Nucleus accumbens (tissue), 56 donors: ENCODE results near the gene THPO.

Source experiments
- DNase-seq, 56 donors: peaks; one replicate each; lab custom pipeline; 2025; lab: John Stamatoyannopoulos, UW

THPO gene

GRCh38 chr3:184352897-184353545, 25.0 kb downstream of the THPO start:
- DNase-seq, result no peak

DNA sequence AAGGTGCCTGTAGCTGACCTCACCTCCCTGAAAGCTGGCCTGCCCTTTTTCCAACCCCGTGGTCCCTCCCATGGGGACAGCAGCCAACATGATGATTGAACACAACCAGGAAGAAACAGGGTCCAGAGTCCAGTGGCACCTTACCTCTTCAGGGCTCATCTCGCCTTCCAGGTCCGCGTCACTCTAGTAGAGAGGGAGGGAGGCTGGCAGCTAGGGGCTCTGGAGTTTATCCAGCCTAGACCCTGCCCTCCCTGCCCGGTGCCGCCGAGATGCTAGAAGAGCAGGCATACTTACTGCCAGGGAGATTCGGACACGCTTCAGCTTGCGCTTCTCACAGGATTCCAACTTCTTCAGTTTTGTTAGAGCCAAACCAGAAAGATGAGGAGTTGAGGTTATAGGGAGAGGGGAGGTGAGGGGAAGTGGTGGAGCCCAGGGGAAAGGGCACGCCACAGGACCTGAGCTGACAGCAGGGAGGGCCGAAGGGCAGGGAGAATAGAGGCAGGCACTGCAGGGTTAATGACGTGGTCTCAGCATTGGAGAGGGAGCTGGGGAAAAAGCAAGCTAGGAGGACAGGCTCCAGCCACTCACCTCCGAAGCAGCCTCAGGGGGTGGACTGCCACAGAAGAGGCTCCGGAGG, 25.7 kb downstream of the THPO start:
- no peak for DNase-seq

- no peak for DNase-seq
Observed at GRCh38 chr3:184351511-184352148, 26.4 kb downstream of the THPO start.

- no peak for DNase-seq
Observed at GRCh38 chr3:184350618-184351017, 27.4 kb downstream of the THPO start.

GRCh38 chr3:184349563-184350470, 28.2 kb downstream of the THPO start:
- peak in 10 of 56 donors; percentile 5 to 47 (median 21) for DNase-seq

DNA sequence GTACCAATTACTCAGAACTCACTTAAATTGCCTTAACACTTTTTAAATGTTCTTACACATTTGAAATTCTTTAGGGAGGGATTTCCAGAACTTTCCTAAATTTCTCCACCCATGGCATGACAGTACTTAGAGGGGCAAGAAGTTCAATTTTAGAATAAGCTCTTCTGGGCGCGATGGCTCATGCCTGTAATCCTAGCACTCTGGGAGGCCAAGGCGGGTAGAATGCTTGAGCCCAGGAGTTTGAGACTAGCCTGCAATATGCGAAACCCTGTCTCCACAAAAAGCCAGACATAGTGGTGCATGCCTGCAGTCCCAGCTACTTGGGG, 30.0 kb downstream of the THPO start:
- DNase-seq, result no peak

DNA sequence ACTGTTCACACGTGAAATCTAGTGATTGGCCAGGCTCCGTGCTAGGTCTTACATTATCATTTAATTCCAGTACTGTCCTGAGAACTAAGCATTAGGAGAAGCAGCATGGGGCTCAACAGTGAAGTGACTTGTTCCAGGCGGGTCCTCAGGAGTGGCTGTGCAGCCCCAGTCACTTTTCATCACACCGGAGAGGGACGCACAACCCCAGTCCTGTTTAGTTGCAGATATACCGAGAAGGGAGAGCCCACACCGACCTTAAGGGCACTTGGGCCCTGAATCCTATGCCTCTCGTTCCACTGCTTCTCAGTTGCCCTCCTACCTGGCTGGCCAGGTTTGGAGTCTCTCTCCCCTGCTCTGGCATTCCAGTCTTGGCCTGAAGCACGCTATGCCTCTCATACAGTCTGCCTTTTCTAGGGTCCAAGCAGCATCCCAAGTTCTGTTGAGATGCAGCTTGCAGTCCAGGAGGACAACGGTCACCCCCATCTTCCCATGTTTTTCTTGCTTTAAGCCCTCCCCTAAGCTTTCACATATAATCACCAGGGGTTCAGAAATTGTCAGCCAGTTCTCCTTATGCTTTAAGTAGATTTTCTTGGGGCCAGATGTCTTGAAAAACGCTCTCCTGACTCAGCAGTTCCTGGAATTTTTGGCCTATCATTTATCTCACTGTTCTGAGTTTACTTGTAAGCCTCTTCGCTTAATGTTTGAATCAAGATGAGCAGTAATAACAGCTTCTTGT, 30.5 kb downstream of the THPO start:
- DNase-seq, result no peak

DNA sequence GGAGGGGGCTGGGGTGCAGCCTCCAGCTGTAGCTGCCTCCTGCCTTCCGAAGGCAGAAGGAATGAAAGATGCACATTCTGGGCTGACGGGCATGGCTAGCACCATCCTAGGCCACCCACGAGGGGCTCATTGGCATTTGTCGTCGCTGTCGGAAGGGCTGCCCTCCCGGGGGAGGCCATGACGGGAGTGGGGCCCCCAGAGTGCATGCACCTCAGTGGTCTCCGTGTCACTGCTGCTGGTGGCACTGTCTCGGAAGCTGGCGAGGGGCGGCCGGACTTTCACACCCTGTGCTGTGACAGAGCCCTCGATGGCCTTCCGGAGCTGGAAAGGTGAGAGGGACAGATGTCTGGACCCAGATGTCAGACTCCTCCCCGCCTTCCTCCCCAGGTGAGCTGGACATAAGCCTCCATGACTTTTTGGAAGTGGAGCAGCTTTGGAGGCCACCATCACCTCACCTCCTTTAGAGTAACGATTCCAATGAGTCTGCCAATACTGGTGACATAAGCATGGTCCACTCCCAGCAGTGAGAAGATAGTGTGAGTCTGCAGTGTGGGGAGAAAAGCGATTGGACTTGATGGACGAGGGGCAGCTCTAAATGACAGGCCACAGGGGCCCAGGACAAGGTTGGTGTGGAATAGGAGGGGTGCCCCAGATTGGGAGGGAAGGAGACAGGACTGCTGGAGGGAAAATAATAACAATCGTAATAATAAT, 31.4 kb downstream of the THPO start:
- DNase-seq, result peak in 1 of 56 donors; percentile 7

DNA sequence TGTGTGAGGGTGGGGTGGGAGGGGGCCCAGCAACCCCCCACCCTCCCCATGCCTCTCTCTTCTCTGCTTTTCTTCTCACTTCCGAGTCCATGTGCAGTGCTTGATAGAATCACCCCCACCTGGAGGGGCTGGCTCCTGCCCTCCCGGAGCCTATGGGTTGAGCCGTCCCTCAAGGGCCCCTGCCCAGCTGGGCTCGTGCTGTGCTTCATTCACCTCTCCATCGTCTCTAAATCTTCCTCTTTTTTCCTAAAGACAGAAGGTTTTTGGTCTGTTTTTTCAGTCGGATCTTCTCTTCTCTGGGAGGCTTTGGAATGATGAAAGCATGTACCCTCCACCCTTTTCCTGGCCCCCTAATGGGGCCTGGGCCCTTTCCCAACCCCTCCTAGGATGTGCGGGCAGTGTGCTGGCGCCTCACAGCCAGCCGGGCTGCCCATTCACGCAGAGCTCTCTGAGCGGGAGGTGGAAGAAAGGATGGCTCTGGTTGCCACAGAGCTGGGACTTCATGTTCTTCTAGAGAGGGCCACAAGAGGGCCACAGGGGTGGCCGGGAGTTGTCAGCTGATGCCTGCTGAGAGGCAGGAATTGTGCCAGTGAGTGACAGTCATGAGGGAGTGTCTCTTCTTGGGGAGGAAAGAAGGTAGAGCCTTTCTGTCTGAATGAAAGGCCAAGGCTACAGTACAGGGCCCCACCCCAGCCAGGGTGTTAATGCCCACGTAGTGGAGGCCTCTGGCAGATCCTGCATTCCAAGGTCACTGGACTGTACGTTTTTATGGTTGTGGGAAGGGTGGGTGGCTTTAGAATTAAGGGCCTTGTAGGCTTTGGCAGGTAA, 32.5 kb downstream of the THPO start:
- DNase-seq, result peak in 55 of 56 donors; percentile 25 to 92 (median 80)

GRCh38 chr3:184344579-184345316, 33.3 kb downstream of the THPO start:
- peak in 4 of 56 donors; percentile 16 to 36 (median 32) for DNase-seq

DNA sequence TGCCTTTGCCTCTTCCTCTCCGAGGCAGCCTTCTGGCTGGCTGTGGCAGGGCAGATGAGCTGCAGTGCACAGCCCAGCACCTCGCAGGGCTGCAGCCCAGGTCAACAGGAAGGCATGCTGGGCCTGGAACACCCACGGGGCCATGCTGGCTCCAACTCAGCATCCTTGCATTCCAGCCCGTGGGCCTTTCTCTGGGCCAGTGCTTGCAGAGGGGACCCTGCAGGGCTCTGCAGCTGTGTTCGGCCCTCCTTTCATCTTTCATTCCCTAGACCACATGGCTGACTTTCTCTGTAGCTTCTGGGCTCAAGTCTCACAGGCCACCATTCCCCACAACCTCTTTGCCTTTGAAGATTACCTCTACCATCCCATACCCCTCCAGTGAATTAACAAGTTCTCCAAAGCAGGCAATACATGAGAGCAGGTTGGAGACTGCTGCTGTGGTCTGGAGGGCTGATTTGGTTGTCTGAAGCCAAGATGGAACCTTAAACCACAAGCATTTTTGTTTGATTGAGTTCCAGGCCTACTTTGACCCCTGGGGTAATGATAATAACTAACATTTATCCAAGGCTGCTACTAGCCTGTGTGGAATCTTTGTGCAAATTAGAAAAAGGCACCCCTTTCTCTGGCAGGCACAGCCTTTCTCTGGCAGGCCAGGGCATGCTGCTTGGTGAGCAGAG, 34.7 kb downstream of the THPO start:
- no peak for DNase-seq

DNA sequence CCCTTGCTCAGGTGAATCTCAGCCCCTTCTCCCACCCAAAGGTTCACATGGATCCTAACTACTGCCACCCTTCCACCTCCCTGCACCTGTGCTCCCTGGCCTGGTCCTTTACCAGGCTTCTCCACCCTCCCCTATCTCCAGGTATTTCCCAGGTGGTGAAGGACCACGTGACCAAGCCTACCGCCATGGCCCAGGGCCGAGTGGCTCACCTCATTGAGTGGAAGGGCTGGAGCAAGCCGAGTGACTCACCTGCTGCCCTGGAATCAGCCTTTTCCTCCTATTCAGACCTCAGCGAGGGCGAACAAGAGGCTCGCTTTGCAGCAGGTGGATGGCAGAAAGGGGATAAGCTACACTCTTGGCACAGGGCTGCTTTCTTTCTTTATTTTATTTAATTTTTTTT, 36.1 kb downstream of the THPO start:
- no peak for DNase-seq

GRCh38 chr3:184339451-184340135, 38.4 kb downstream of the THPO start:
- DNase-seq, result peak in 6 of 56 donors; percentile 17 to 56 (median 28)

GRCh38 chr3:184339001-184339400, 39.0 kb downstream of the THPO start:
- DNase-seq, result peak in 4 of 56 donors; percentile 29 to 56 (median 44)

GRCh38 chr3:184338511-184338945, 39.5 kb downstream of the THPO start:
- peak in 55 of 56 donors; percentile 26 to 94 (median 79) for DNase-seq

DNA sequence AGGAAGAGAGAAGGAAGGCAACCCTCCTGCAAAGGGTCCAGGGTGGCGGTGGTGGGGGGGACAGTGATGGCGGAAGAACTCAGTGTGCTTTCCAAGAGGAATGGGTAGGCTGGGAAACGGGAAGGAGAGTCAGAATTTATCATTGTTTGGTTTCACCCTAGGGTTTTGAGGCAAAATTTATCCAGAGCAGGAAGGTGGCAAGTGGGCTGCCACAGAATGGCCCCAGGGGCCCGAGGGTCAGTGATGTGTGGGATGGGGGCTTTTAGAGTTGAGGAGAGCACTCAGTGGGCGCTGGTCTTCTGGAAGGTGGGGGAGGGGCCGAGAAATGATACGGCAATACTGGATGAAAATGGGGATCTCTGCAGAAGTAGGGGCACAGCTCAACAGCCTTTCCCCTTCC, 40.0 kb downstream of the THPO start:
- peak in 1 of 56 donors; percentile 38 for DNase-seq

DNA sequence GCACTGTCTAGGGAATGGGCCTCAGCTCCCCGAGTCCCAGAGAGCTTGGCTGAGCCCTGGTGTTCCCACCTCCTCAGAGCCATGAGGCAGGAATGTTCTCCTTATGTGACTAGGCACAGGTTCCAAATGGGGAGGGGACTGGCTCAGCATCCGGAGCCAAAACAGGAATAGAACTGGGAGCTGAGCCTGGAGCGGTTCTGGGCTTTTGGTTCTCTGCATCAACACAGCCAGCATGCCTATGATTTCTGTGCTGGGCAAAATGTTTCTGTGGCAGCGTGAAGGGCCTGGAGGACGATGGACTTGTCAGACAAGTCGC, 40.6 kb downstream of the THPO start, which contains the start of gene FAM131A:
Gene FAM131A, plus strand, starts transcription at position 202 of the 316 bp plus-strand sequence. Its CDS starts 31 bp downstream, at position 233.
- peak in 49 of 56 donors; percentile 20 to 84 (median 57) for DNase-seq
